ENCODE data around the gene E2F4. TPM values are rescaled to one million over a fixed set of nuclear protein-coding genes. Genes with fewer than 3 reads are reported as not detected.

E2F4 gene
- total and polyA plus RNA-seq, 2 of the 13 experiments (the other 11 are each of a cell fraction or from before 2014, with no cell fraction given): 84.8 to 91.2 TPM

DNA sequence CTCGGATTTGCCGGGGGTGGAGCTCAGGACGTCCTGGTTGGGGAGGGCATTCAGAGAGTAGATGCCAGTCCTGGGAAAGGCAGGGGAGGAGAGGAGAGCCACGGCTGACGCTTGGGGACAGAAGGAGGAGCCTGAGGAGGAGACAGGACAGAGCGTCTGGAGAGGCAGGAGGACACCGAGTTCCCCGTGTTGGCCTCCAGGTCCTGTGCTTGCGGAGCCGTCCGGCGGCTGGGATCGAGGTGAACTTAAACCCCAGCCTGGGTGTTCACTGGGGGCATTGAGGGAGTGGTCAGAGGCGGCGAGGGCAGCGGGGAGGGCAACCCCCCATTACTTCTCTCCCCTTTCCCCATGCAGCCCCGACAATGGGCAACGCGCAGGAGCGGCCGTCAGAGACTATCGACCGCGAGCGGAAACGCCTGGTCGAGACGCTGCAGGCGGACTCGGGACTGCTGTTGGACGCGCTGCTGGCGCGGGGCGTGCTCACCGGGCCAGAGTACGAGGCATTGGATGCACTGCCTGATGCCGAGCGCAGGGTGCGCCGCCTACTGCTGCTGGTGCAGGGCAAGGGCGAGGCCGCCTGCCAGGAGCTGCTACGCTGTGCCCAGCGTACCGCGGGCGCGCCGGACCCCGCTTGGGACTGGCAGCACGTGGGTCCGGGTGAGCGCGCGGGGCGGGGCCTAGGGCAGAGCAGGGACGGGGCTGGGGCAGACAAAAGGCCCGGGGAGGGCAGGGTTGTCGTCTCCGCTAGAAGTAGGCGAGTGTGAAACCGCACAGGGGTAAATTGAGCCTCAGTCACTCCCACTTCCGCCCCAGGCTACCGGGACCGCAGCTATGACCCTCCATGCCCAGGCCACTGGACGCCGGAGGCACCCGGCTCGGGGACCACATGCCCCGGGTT, 17.9 kb upstream of the E2F4 start (continued):
- TF ChIP-seq, protein P1, sequence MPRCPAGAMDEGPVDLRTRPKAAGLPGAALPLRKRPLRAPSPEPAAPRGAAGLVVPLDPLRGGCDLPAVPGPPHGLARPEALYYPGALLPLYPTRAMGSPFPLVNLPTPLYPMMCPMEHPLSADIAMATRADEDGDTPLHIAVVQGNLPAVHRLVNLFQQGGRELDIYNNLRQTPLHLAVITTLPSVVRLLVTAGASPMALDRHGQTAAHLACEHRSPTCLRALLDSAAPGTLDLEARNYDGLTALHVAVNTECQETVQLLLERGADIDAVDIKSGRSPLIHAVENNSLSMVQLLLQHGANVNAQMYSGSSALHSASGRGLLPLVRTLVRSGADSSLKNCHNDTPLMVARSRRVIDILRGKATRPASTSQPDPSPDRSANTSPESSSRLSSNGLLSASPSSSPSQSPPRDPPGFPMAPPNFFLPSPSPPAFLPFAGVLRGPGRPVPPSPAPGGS (CRISPR knock-in tag; IDR thresholded peaks at IDR 0.05): peak; percentile 97
- 0 out of 2 replicates have a peak, but pooled peaks have one; percentile 61 for TF ChIP-seq GFI1 (CRISPR knock-in tag; IDR thresholded peaks at IDR 0.05; ENCODE audit: borderline replicate concordance)
- TF ChIP-seq ZNF513 (CRISPR knock-in tag; conservative IDR thresholded peaks at IDR 0.05): no peak
- no peak for TF ChIP-seq IKZF1 (IDR thresholded peaks at IDR 0.05)
- no peak for TF ChIP-seq NCOA5 (CRISPR knock-in tag; IDR thresholded peaks at IDR 0.05)
- peak; percentile 81 for TF ChIP-seq RARA (CRISPR knock-in tag; IDR thresholded peaks at IDR 0.05)
- 0 out of 2 replicates have a peak, but pooled peaks have one; percentile 69 for TF ChIP-seq ZBTB42 (CRISPR knock-in tag; IDR thresholded peaks at IDR 0.05)
- peak; percentile 83; the same call in 1 of the 2 replicates for TF ChIP-seq ZNF670 (CRISPR knock-in tag; IDR thresholded peaks at IDR 0.05; ENCODE audit: borderline replicate concordance)
- peak; percentile 29; the same call in 1 of the 2 replicates for TF ChIP-seq ZNF816 (CRISPR knock-in tag; IDR thresholded peaks at IDR 0.05; ENCODE audit: borderline replicate concordance)
- no peak for TF ChIP-seq ZUFSP (CRISPR knock-in tag; IDR thresholded peaks at IDR 0.05; ENCODE audit: borderline replicate concordance)
- TF ChIP-seq ZNF552 (CRISPR knock-in tag; IDR thresholded peaks at IDR 0.05; ENCODE audit: borderline replicate concordance): peak; percentile 55; the same call in 1 of the 2 replicates
- peak; percentile 65; the same call in 1 of the 2 replicates for TF ChIP-seq ZFYVE20 (CRISPR knock-in tag; IDR thresholded peaks at IDR 0.05; ENCODE audit: borderline replicate concordance, low read depth)
- 0 out of 2 replicates have a peak, but pooled peaks have one; percentile 36 for TF ChIP-seq PATZ1 (CRISPR knock-in tag; IDR thresholded peaks at IDR 0.05)
- peak; percentile 99 for TF ChIP-seq ZNF121 (CRISPR knock-in tag; IDR thresholded peaks at IDR 0.05)
- peak; percentile 91 for TF ChIP-seq ZFX (CRISPR knock-in tag; IDR thresholded peaks at IDR 0.05; ENCODE audit: low read depth)
- TF ChIP-seq ZNF780A (CRISPR knock-in tag; IDR thresholded peaks at IDR 0.05): peak; percentile 81; the same call in 1 of the 2 replicates
- TF ChIP-seq IKZF4 (CRISPR knock-in tag; IDR thresholded peaks at IDR 0.05; ENCODE audit: borderline replicate concordance, low read depth, not compliant biosample characterization): peak; percentile 90
- TF ChIP-seq ZNF788 (CRISPR knock-in tag; IDR thresholded peaks at IDR 0.05; ENCODE audit: borderline replicate concordance): peak; percentile 99
- TF ChIP-seq SNAI1 (CRISPR knock-in tag; IDR thresholded peaks at IDR 0.05; ENCODE audit: borderline replicate concordance): no peak
